ENCODE measurements around the gene MCF2L2. TPM values are rescaled to one million over a fixed set of nuclear protein-coding genes. Genes with fewer than 3 reads are reported as not detected.

MCF2L2 gene
- total and polyA plus RNA-seq, 9 of the 15 experiments (the other 6 are each of a cell fraction or from before 2014, with no cell fraction given) = 0.56 to 4.2 (median 3.0) TPM

DNA sequence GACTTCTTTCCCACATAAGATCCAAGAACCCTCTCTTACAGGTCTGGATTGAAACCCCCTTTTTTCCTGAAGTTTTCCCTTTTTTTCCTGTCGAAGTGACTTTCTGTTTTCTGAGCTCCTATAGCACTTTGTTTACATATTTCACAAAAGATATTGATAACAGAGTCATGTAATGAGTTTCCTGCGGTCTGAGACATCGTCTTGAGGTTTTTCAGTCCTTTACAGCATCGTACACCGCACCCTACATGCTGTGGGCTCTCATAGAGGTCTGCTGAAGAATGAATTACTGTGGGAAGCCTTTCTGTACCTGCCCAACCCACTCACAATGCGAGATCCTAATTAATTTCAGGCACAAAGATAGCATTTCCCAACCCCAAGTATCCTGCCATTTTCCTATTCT lies 53.1 kb downstream of the MCF2L2 start:
- H3K9me1 ChIP-seq (ENCODE audit: control insufficient read depth, insufficient read depth, low read length) = no peaks in the 10 kb centered on the region
- H3K36me3 ChIP-seq (ENCODE audit: control insufficient read depth, insufficient read depth, low read length) = no peaks in the 10 kb centered on the region; the same call in 2 of the 3 replicates
- ATAC-seq (peak; percentile 62; the same call in 2 of the 3 replicates), DNase-seq (ENCODE audit: extremely low read depth in 1 of 4, low spot score in 3 of 4) (no peak), FAIRE-seq (no peak)
- H3K4me2 ChIP-seq (ENCODE audit: insufficient read depth, low read length) = peak overlapping the region; percentile 19; the same call in 1 of the 2 replicates
- H3K79me2 ChIP-seq (ENCODE audit: control insufficient read depth, insufficient read depth, low read length) = no peaks in the 10 kb centered on the region
- no peak overlapping the region for H3K4me3 ChIP-seq
- no peak overlapping the region for H3K27ac ChIP-seq (ENCODE audit: extremely low read depth, low read depth, low read length)
- in situ Hi-C loops (cut with MboI) = no loop called here
- CTCF ChIA-PET (ENCODE audit: low intra/inter-chr PET ratio) = no interaction called here
- peak overlapping the region; percentile 18 for H2AFZ ChIP-seq (ENCODE audit: low read depth, low read length)
- no peaks in the 10 kb centered on the region for H3K9me3 ChIP-seq (replicated peaks; ENCODE audit: control insufficient read depth, insufficient read depth, low read depth, low read length)
- H4K20me1 ChIP-seq (replicated peaks; ENCODE audit: control insufficient read depth, insufficient read depth, low read length) = no peaks in the 10 kb centered on the region
- H3K4me1 ChIP-seq (replicated peaks in 1 of 2; ENCODE audit: control insufficient read depth in 2 of 2, insufficient read depth in 2 of 2, low read length in 2 of 2) = peaks cover 4 to 16% of the 10 kb centered on the region in 2 experiments; a peak in 4 of 5 replicates
- TF ChIP-seq FOSL1 (tag; conservative IDR thresholded peaks at IDR 0.05) (0 out of 2 replicates have a peak, but pooled peaks have one; percentile 20), NFATC3 (IDR thresholded peaks at IDR 0.05) (no peak), ZFP30 (CRISPR knock-in tag; IDR thresholded peaks at IDR 0.05; ENCODE audit: borderline replicate concordance) (no peak), CREBBP (IDR thresholded peaks at IDR 0.05; ENCODE audit: low read depth, low read length) (no peak)
- TF ChIP-seq, protein P1, sequence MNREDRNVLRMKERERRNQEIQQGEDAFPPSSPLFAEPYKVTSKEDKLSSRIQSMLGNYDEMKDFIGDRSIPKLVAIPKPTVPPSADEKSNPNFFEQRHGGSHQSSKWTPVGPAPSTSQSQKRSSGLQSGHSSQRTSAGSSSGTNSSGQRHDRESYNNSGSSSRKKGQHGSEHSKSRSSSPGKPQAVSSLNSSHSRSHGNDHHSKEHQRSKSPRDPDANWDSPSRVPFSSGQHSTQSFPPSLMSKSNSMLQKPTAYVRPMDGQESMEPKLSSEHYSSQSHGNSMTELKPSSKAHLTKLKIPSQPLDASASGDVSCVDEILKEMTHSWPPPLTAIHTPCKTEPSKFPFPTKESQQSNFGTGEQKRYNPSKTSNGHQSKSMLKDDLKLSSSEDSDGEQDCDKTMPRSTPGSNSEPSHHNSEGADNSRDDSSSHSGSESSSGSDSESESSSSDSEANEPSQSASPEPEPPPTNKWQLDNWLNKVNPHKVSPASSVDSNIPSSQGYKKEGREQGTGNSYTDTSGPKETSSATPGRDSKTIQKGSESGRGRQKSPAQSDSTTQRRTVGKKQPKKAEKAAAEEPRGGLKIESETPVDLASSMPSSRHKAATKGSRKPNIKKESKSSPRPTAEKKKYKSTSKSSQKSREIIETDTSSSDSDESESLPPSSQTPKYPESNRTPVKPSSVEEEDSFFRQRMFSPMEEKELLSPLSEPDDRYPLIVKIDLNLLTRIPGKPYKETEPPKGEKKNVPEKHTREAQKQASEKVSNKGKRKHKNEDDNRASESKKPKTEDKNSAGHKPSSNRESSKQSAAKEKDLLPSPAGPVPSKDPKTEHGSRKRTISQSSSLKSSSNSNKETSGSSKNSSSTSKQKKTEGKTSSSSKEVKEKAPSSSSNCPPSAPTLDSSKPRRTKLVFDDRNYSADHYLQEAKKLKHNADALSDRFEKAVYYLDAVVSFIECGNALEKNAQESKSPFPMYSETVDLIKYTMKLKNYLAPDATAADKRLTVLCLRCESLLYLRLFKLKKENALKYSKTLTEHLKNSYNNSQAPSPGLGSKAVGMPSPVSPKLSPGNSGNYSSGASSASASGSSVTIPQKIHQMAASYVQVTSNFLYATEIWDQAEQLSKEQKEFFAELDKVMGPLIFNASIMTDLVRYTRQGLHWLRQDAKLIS (CRISPR knock-in tag; IDR thresholded peaks at IDR 0.05) = 0 out of 2 replicates have a peak, but pooled peaks have one; percentile 39
- H3K9ac ChIP-seq (ENCODE audit: insufficient read depth in 1 of 2, low read depth in 2 of 2, low read length in 2 of 2) = no peak overlapping the region
- no peaks in the 10 kb centered on the region for H3K27me3 ChIP-seq (ENCODE audit: control insufficient read depth in 2 of 2, insufficient read depth in 2 of 2, low read length in 2 of 2)
- no TSS peak for BruUV-seq (replicated peaks)
- POLR2A ChIA-PET = interaction anchor here (0.6 to 1.0 kb wide), 3 partner anchors 10 to 276 kb away, joined by 3 read pairs; partner anchors contain the start of gene MCCC1
- WGBS (ENCODE audit: insufficient coverage, low coverage, missing lambda C conversion rate) = 15% methylated on average over 6 of the region's 6 CpGs
- intact Hi-C loops (cut with micrococcal nuclease) = loop anchor here (5.0 kb wide), 1 partner anchor 658 kb away; no protein-coding TSS in a partner anchor
